Central memory CD8-positive, alpha-beta T cell (primary cell): ENCODE data around the gene AFF3.
"Not testable (repeated sequence)": the region's sequence is repeated elsewhere in the genome, so short reads cannot be mapped to it uniquely, and the experiment has no call there.

ENCODE experiments used
- ATAC-seq: fragments of 150-1000 bp; cut with Tn5 transposase; replicated peaks from 2 replicates; pipeline ENCODE4 v1.10.0; 2022; ENCODE audit warnings: mild to moderate bottlenecking, moderate FRiP score, moderate number of reproducible peaks; ENCODE audit not compliant: poor library complexity, severe bottlenecking; ENCODE audit errors: extremely low read depth
- DNase-seq, 2 donors: peaks; one replicate each; pipeline ENCODE4 v3.0.0; 2021; ENCODE audit warnings: low spot score in 2 of 2
- H3K27ac Mint-ChIP-seq: one replicate; pipeline ENCODE4 v1.8.0; 2022; ENCODE audit warnings: low read depth, mild to moderate bottlenecking, moderate library complexity, mixed read lengths
- H3K27me3 Mint-ChIP-seq: one replicate; pipeline ENCODE4 v1.8.0; 2022; ENCODE audit warnings: mixed read lengths
- H3K36me3 Mint-ChIP-seq: one replicate; pipeline ENCODE4 v1.8.0; 2022; ENCODE audit warnings: mild to moderate bottlenecking, moderate library complexity, mixed read lengths; ENCODE audit not compliant: insufficient read depth
- H3K4me1 Mint-ChIP-seq: one replicate; pipeline ENCODE4 v1.8.0; 2022; ENCODE audit warnings: mixed read lengths
- H3K4me3 Mint-ChIP-seq: one replicate; pipeline ENCODE4 v1.8.0; 2022; ENCODE audit warnings: mild to moderate bottlenecking, moderate library complexity, mixed read lengths
- H3K9me3 Mint-ChIP-seq: one replicate; pipeline ENCODE4 v1.8.0; 2022; ENCODE audit warnings: mixed read lengths

Gene AFF3

GRCh38 chr2:99503662-99504416, 638.6 kb downstream of the AFF3 start:
- H3K27me3 Mint-ChIP-seq, result peaks cover 24% of the 10 kb centered on the region
- not testable (repeated sequence) for H3K9me3 Mint-ChIP-seq, H3K36me3 Mint-ChIP-seq, ATAC-seq, DNase-seq, H3K4me1 Mint-ChIP-seq, H3K4me3 Mint-ChIP-seq, H3K27ac Mint-ChIP-seq

- H3K27me3 Mint-ChIP-seq, result peaks cover 56% of the 10 kb centered on the region
- no peaks in the 10 kb centered on the region for H3K4me1 Mint-ChIP-seq
- H3K4me3 Mint-ChIP-seq, result no peak overlapping the region
- ATAC-seq (no peak), DNase-seq (no peak)
- H3K27ac Mint-ChIP-seq, result no peak overlapping the region
- H3K9me3 Mint-ChIP-seq, result no peaks in the 10 kb centered on the region
- no peaks in the 10 kb centered on the region for H3K36me3 Mint-ChIP-seq
Measured at GRCh38 chr2:99496021-99496420, 646.4 kb downstream of the AFF3 start.
